GM11168 (cell line): ENCODE data around the gene RNF17.

Experiments used
- in situ Hi-C: fragments of 300-500 bp; cut with MboI; formaldehyde crosslinking; loops from one replicate; pipeline ENCODE4 v1.12.0; 2022; ENCODE audit warnings: low sequenced_read_pairs; ENCODE audit not compliant: unreplicated experiment

The RNF17 gene

GRCh38 chr13:24888291-24888931, 124.4 kb downstream of the RNF17 start:
- in situ Hi-C loops: no loop called here

GRCh38 chr13:24890256-24890655, 126.3 kb downstream of the RNF17 start:
- in situ Hi-C loops: no loop called here

GRCh38 chr13:24891476-24892108, 127.6 kb downstream of the RNF17 start:
- in situ Hi-C loops: no loop called here

- in situ Hi-C loops: no loop called here
Observed at GRCh38 chr13:24892829-24893228, 128.9 kb downstream of the RNF17 start.

- in situ Hi-C loops: no loop called here
Observed at GRCh38 chr13:24893863-24894262, 129.9 kb downstream of the RNF17 start.

GRCh38 chr13:24894277-24894971, 130.5 kb downstream of the RNF17 start:
- in situ Hi-C loops: no loop called here

GRCh38 chr13:24894972-24895300, 131.0 kb downstream of the RNF17 start:
- in situ Hi-C loops: no loop called here

- in situ Hi-C loops: no loop called here
Observed at GRCh38 chr13:24896061-24896460, 132.1 kb downstream of the RNF17 start.

- in situ Hi-C loops: no loop called here
Observed at GRCh38 chr13:24897293-24897692, 133.3 kb downstream of the RNF17 start.

- in situ Hi-C loops: no loop called here
Observed at GRCh38 chr13:24899601-24900000, 135.6 kb downstream of the RNF17 start.

GRCh38 chr13:24900507-24900906, 136.5 kb downstream of the RNF17 start:
- in situ Hi-C loops: no loop called here

- in situ Hi-C loops: no loop called here
Observed at GRCh38 chr13:24905242-24905641, 141.3 kb downstream of the RNF17 start.

- in situ Hi-C loops: no loop called here
Observed at GRCh38 chr13:24906268-24906667, 142.3 kb downstream of the RNF17 start.

GRCh38 chr13:24910502-24911132, 146.6 kb downstream of the RNF17 start:
- in situ Hi-C loops: no loop called here

- in situ Hi-C loops: no loop called here
Observed at GRCh38 chr13:24911133-24911908, 147.4 kb downstream of the RNF17 start.

GRCh38 chr13:24916464-24916863, 152.5 kb downstream of the RNF17 start:
- in situ Hi-C loops: no loop called here

GRCh38 chr13:24921003-24921402, 157.0 kb downstream of the RNF17 start:
- in situ Hi-C loops: no loop called here

GRCh38 chr13:24921881-24922280, 157.9 kb downstream of the RNF17 start:
- in situ Hi-C loops: no loop called here

- in situ Hi-C loops: no loop called here
Observed at GRCh38 chr13:24922387-24922744, 158.4 kb downstream of the RNF17 start.

- in situ Hi-C loops: no loop called here
Observed at GRCh38 chr13:24922745-24923591, 159.0 kb downstream of the RNF17 start.
